ENCODE data around the gene SSC4D. TPM values are rescaled to one million over a fixed set of nuclear protein-coding genes. Genes with fewer than 3 reads are reported as not detected.
A peak's percentile ranks its signal among the peaks of the same experiment; 100 is the strongest.

SSC4D gene
- total and polyA plus RNA-seq, 2 donors from 2014 or later = 2.1 to 12.9 TPM

DNA sequence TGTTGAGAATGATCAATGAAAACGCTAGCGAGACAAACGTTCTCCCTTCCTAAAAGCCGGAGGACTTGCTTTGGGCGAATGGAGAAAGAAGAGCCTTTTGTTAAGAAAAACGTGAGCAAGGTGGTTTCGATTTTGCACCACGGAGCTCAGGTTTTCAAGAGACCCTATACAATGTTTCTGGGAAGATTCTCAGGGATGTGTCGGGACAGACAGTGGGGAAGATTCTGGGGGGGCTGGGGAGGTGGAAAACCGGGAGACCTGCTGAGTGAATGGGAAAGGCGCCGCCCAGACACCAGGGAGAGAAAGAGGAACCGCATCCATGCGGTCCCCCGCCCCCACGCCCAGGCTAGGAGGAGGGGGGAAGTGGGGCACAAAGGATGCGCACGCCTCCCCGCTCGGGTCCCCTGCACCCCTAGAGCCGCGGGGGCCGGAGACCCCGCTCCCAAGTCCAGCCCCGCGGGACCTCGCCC is 51.5 kb downstream of the SSC4D start:
- peaks cover 0 to 8% (median 0%) of the 10 kb centered on the region in 3 donors for H3K36me3 ChIP-seq (ENCODE audit: control insufficient read depth in 2 of 3, insufficient read depth in 3 of 3, low read length in 3 of 3)
- no peaks in the 10 kb centered on the region for H3K9me3 ChIP-seq (ENCODE audit: control insufficient read depth in 2 of 3, insufficient read depth in 1 of 3, low read length in 3 of 3)
- H3K4me3 ChIP-seq (ENCODE audit: low read length in 3 of 3) = peak overlapping the region; percentile 68 to 92 (median 85)
- H3K4me1 ChIP-seq (ENCODE audit: control insufficient read depth in 2 of 3, insufficient read depth in 2 of 3, low read depth in 1 of 3, low read length in 3 of 3) = peaks cover 3 to 14% (median 12%) of the 10 kb centered on the region in 3 donors
- no peaks in the 10 kb centered on the region for H3K27me3 ChIP-seq (ENCODE audit: control insufficient read depth, insufficient read depth, low read length)
- peak overlapping the region; percentile 100 for H3K27ac ChIP-seq (ENCODE audit: low read depth in 2 of 2, low read length in 2 of 2)
- intact Hi-C loops (cut with DNase I) = no loop called here
- TF ChIP-seq, protein P1, sequence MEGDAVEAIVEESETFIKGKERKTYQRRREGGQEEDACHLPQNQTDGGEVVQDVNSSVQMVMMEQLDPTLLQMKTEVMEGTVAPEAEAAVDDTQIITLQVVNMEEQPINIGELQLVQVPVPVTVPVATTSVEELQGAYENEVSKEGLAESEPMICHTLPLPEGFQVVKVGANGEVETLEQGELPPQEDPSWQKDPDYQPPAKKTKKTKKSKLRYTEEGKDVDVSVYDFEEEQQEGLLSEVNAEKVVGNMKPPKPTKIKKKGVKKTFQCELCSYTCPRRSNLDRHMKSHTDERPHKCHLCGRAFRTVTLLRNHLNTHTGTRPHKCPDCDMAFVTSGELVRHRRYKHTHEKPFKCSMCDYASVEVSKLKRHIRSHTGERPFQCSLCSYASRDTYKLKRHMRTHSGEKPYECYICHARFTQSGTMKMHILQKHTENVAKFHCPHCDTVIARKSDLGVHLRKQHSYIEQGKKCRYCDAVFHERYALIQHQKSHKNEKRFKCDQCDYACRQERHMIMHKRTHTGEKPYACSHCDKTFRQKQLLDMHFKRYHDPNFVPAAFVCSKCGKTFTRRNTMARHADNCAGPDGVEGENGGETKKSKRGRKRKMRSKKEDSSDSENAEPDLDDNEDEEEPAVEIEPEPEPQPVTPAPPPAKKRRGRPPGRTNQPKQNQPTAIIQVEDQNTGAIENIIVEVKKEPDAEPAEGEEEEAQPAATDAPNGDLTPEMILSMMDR (IDR thresholded peaks at IDR 0.05; ENCODE audit: borderline replicate concordance, extremely low read depth, insufficient read depth) = no peak
- peak overlapping the region; percentile 79 to 93 (median 90) for H3K9ac ChIP-seq (ENCODE audit: low read length in 3 of 3)
- DNase-seq = peak; percentile 67 to 90 (median 80)
- no peak for FAIRE-seq

DNA sequence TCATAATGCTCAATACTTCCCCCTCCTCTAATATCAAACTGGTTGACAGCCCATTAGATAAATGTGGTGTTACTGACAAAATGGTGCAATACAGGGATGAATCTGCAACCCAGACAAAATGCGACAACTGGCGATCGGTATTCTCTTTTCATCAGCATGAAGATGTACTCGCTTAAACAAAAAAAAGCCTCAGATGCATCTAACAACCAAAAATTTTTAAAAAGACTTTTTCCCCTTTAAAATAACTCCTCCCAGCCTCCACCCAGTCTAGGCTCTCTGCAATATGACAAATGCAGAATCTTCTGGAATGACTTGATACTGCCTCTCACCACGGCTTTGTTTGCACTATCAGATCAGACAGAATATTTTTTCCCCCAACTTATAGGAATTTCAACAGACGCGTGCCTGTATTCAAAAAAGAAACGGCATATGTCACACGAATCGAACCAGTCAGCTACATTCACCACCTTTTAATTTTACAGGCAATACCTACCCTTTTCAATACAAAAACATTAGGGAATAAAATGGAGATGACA is 52.0 kb downstream of the SSC4D start:
- TF ChIP-seq, protein P1 (IDR thresholded peaks at IDR 0.05; ENCODE audit: borderline replicate concordance, extremely low read depth, insufficient read depth) = no peak
- Histone ChIP-seq H3K9ac (ENCODE audit: low read length in 3 of 3) (peak overlapping the region; percentile 79 to 93 (median 90)), H3K27ac (ENCODE audit: low read depth in 2 of 2, low read length in 2 of 2) (peak overlapping the region; percentile 100), H3K9me3 (ENCODE audit: control insufficient read depth in 2 of 3, insufficient read depth in 1 of 3, low read length in 3 of 3) (no peaks in the 10 kb centered on the region), H3K4me3 (ENCODE audit: low read length in 3 of 3) (peak overlapping the region; percentile 68 to 92 (median 85)), H3K27me3 (ENCODE audit: control insufficient read depth, insufficient read depth, low read length) (no peaks in the 10 kb centered on the region), H3K4me1 (ENCODE audit: control insufficient read depth in 2 of 3, insufficient read depth in 2 of 3, low read depth in 1 of 3, low read length in 3 of 3) (peaks cover 3 to 17% (median 12%) of the 10 kb centered on the region in 3 donors), H3K36me3 (ENCODE audit: control insufficient read depth in 2 of 3, insufficient read depth in 3 of 3, low read length in 3 of 3) (peaks cover 0 to 8% (median 0%) of the 10 kb centered on the region in 3 donors)
- DNase-seq (peak in 1 of 5 donors; percentile 20), FAIRE-seq (no peak)
- intact Hi-C loops (cut with DNase I) = no loop called here

- peak overlapping the region in 1 of 2 donors; percentile 100 for H3K27ac ChIP-seq (ENCODE audit: low read depth in 2 of 2, low read length in 2 of 2)
- DNase-seq (peak in 3 of 5 donors; percentile 21 to 61 (median 60)), FAIRE-seq (no peak)
- TF ChIP-seq, protein P1 (IDR thresholded peaks at IDR 0.05; ENCODE audit: borderline replicate concordance, extremely low read depth, insufficient read depth) = no peak
- H3K9ac ChIP-seq (ENCODE audit: low read length in 3 of 3) = peak overlapping the region in 2 of 3 donors; percentile 6 to 90
- intact Hi-C loops (cut with DNase I) = no loop called here
- no peaks in the 10 kb centered on the region for H3K27me3 ChIP-seq (ENCODE audit: control insufficient read depth, insufficient read depth, low read length)
- no peaks in the 10 kb centered on the region for H3K9me3 ChIP-seq (ENCODE audit: control insufficient read depth in 2 of 3, insufficient read depth in 1 of 3, low read length in 3 of 3)
- H3K4me3 ChIP-seq (ENCODE audit: low read length in 3 of 3) = peak overlapping the region; percentile 68 to 92 (median 85)
- peaks cover 0 to 8% (median 0%) of the 10 kb centered on the region in 3 donors for H3K36me3 ChIP-seq (ENCODE audit: control insufficient read depth in 2 of 3, insufficient read depth in 3 of 3, low read length in 3 of 3)
- peaks cover 3 to 20% (median 14%) of the 10 kb centered on the region in 3 donors for H3K4me1 ChIP-seq (ENCODE audit: control insufficient read depth in 2 of 3, insufficient read depth in 2 of 3, low read depth in 1 of 3, low read length in 3 of 3)
These were observed 52.7 kb downstream of the SSC4D start for GRCh38 chr7:76356823-76357222.
